Posterior vena cava (tissue), 2 donors: Measurements from ENCODE around the gene BRIP1. TPM values are rescaled to one million over a fixed set of nuclear protein-coding genes. Genes with fewer than 3 reads are reported as not detected.
"Not testable (repeated sequence)": the region's sequence is repeated elsewhere in the genome, so short reads cannot be mapped to it uniquely, and the experiment has no call there.

Source experiments
- DNase-seq: peaks from one replicate; pipeline ENCODE4 v3.0.0-alpha.2; 2020; ENCODE audit warnings: low spot score
- intact Hi-C, 2 donors: fragments of 100-400 bp; cut with DNase I; formaldehyde crosslinking; loops; one replicate each; pipeline versions ENCODE4 v1.14.1 to v1.14.2; 2022 to 2023
- total RNA-seq, 2 donors: library from RNA; stranded (reverse); fragmentation: NEBNext Ultra II Directional; extraction: Animal tissue kit (Norgen Biotek cat#: 25700); gene quantifications; one replicate each; pipeline ENCODE4 v1.2.1, GENCODE V29; 2021
- donor health status: DM: yes; HTN: yes; CAD: no.
- donor health status: DM: yes; HTN: yes; CAD: no.

The BRIP1 gene
- total RNA-seq, 2 donors from 2014 or later, result 0.43 to 0.69 TPM

- intact Hi-C loops, DNase-seq: not testable (repeated sequence)
Observed at GRCh38 chr17:61719220-61719619, 144.1 kb downstream of the BRIP1 start.

GRCh38 chr17:61718022-61718421 is 145.3 kb downstream of the BRIP1 start:
- intact Hi-C loops, result no loop called here
- no peak for DNase-seq

- intact Hi-C loops, result no loop called here
- no peak for DNase-seq
Observed at GRCh38 chr17:61717352-61717751, 146.0 kb downstream of the BRIP1 start.

- intact Hi-C loops, result no loop called here
- DNase-seq, result no peak
Observed at GRCh38 chr17:61716225-61716829, 147.0 kb downstream of the BRIP1 start.

GRCh38 chr17:61715348-61715747 is 148.0 kb downstream of the BRIP1 start:
- no peak for DNase-seq
- intact Hi-C loops, result no loop called here

GRCh38 chr17:61714300-61714699 is 149.0 kb downstream of the BRIP1 start:
- intact Hi-C loops, result no loop called here
- DNase-seq, result no peak

GRCh38 chr17:61713035-61713434 is 150.3 kb downstream of the BRIP1 start:
- DNase-seq, result no peak
- intact Hi-C loops, result no loop called here

- intact Hi-C loops, result no loop called here
- no peak for DNase-seq
Observed at GRCh38 chr17:61710546-61710945, 152.8 kb downstream of the BRIP1 start.

GRCh38 chr17:61709567-61709966 is 153.8 kb downstream of the BRIP1 start:
- DNase-seq, result no peak
- intact Hi-C loops, result no loop called here

- no peak for DNase-seq
- intact Hi-C loops, result no loop called here
Observed at GRCh38 chr17:61704935-61705449, 158.3 kb downstream of the BRIP1 start.

GRCh38 chr17:61702450-61702849 is 160.9 kb downstream of the BRIP1 start:
- DNase-seq, result no peak
- intact Hi-C loops, result no loop called here

GRCh38 chr17:61701978-61702377 is 161.3 kb downstream of the BRIP1 start:
- intact Hi-C loops, result no loop called here
- DNase-seq, result no peak

GRCh38 chr17:61701334-61701733 is 162.0 kb downstream of the BRIP1 start:
- DNase-seq, result no peak
- intact Hi-C loops, result no loop called here

GRCh38 chr17:61700252-61700651 is 163.1 kb downstream of the BRIP1 start:
- DNase-seq, result no peak
- intact Hi-C loops, result no loop called here

- no peak for DNase-seq
- intact Hi-C loops, result no loop called here
Observed at GRCh38 chr17:61699694-61700093, 163.6 kb downstream of the BRIP1 start.

- intact Hi-C loops, result no loop called here
- DNase-seq, result no peak
Observed at GRCh38 chr17:61699032-61699431, 164.3 kb downstream of the BRIP1 start.

GRCh38 chr17:61698244-61698643 is 165.1 kb downstream of the BRIP1 start:
- DNase-seq, result no peak
- intact Hi-C loops, result no loop called here

GRCh38 chr17:61695779-61696337 is 167.5 kb downstream of the BRIP1 start:
- DNase-seq, result no peak
- intact Hi-C loops, result no loop called here

GRCh38 chr17:61694095-61694494 is 169.2 kb downstream of the BRIP1 start:
- DNase-seq, result no peak
- intact Hi-C loops, result no loop called here

GRCh38 chr17:61689610-61690180 is 173.6 kb downstream of the BRIP1 start:
- intact Hi-C loops, result no loop called here
- no peak for DNase-seq

GRCh38 chr17:61687769-61688168 is 175.6 kb downstream of the BRIP1 start:
- no peak for DNase-seq
- intact Hi-C loops, result no loop called here
